Choroid plexus epithelial cell (primary cell): ENCODE results near the gene PDHB.
A peak's percentile ranks its signal among the peaks of the same experiment; 100 is the strongest.

Experiments used
- DNase-seq: peaks from one replicate; pipeline ENCODE4 v3.0.0-alpha.2; 2010; ENCODE audit warnings: low read depth
- H3K4me3 ChIP-seq: 2 replicates; pipeline ENCODE4 v1.5.1; 2011; ENCODE audit warnings: low read depth, mild to moderate bottlenecking, control low read depth, low read length, moderate library complexity
- TF ChIP-seq, protein P1 (sequence below): conservative IDR thresholded peaks from 2 replicates; pipeline ENCODE4 v1.5.1; 2011; ENCODE audit warnings: low read depth, mild to moderate bottlenecking, control low read depth, inconsistent platforms, low read length, moderate library complexity

The PDHB gene

GRCh38 chr3:58422756-58423325 is 10.8 kb downstream of the PDHB start:
- H3K4me3 ChIP-seq: no peak overlapping the region
- TF ChIP-seq, protein P1, sequence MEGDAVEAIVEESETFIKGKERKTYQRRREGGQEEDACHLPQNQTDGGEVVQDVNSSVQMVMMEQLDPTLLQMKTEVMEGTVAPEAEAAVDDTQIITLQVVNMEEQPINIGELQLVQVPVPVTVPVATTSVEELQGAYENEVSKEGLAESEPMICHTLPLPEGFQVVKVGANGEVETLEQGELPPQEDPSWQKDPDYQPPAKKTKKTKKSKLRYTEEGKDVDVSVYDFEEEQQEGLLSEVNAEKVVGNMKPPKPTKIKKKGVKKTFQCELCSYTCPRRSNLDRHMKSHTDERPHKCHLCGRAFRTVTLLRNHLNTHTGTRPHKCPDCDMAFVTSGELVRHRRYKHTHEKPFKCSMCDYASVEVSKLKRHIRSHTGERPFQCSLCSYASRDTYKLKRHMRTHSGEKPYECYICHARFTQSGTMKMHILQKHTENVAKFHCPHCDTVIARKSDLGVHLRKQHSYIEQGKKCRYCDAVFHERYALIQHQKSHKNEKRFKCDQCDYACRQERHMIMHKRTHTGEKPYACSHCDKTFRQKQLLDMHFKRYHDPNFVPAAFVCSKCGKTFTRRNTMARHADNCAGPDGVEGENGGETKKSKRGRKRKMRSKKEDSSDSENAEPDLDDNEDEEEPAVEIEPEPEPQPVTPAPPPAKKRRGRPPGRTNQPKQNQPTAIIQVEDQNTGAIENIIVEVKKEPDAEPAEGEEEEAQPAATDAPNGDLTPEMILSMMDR: peak; percentile 65
- DNase-seq: peak; percentile 74

GRCh38 chr3:58421004-58421403 is 12.6 kb downstream of the PDHB start:
- no peak overlapping the region for H3K4me3 ChIP-seq
- TF ChIP-seq, protein P1: no peak
- no peak for DNase-seq

GRCh38 chr3:58419780-58420507 is 13.7 kb downstream of the PDHB start:
- no peak overlapping the region for H3K4me3 ChIP-seq
- DNase-seq: no peak
- TF ChIP-seq, protein P1: no peak

GRCh38 chr3:58418227-58418626 is 15.4 kb downstream of the PDHB start:
- TF ChIP-seq, protein P1: no peak
- no peak for DNase-seq

GRCh38 chr3:58417075-58417474 is 16.6 kb downstream of the PDHB start:
- no peak overlapping the region for H3K4me3 ChIP-seq
- TF ChIP-seq, protein P1: no peak
- DNase-seq: no peak

More at GRCh38 chr3:58418227-58418626, 15.4 kb downstream of the PDHB start:
- H3K4me3 ChIP-seq: no peak overlapping the region

DNA sequence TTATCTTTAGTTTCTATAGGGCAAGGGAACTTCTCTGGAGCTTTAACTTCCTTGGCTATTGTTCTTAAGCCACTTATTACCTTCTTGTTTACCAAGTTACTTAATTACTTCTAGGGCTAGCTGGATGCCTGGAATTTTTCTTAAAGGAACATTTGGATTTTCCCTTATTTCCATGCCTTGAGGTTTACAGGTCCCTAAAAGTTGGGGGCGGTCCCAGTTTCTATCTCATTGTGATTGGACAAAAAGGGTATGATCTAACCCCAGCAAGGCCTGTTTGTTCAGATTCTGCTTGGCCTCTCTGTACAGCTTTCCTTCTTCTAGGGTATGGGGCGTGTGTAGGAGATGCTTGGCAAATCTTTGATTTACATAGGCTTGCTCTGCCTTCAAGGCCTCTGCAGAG is 17.4 kb downstream of the PDHB start:
- DNase-seq: no peak
- H3K4me3 ChIP-seq: no peak overlapping the region
- TF ChIP-seq, protein P1: no peak
